HepG2 (cell line): ENCODE measurements around the gene CTF1. TPM values are rescaled to one million over a fixed set of nuclear protein-coding genes. Genes with fewer than 3 reads are reported as not detected.

Source experiments
- ATAC-seq: fragments of 200-7000 bp; cut with Tn5 transposase; 3 replicates; pipeline ENCODE4 v1.9.1; 2020; ENCODE audit warnings: mild to moderate bottlenecking, moderate library complexity
- BruUV-seq: library from RNA; stranded (reverse); fragments of 400-500 nt; replicated peaks from 2 replicates; lab custom pipeline; 2021; lab: Mats Ljungman, UMichigan
- CTCF ChIA-PET: fragments of 300-600 bp; formaldehyde crosslinking; extraction: SDS; loops from one replicate; lab custom pipeline; 2021; ENCODE audit warnings: low total read pairs, inconsistent platforms, low intra/inter-chr PET ratio; lab: Yijun Ruan, JAX
- POLR2A ChIA-PET: fragments of 350-600 bp; sonication (Branson Sonifier 250); formaldehyde crosslinking; loops from one replicate; lab custom pipeline; 2020; ENCODE audit warnings: antibody characterized with exemption, inconsistent platforms; lab: Yijun Ruan, JAX
- DNase-seq: peaks from one replicate; pipeline ENCODE4 v3.0.0-alpha.2; 2015; ENCODE audit warnings: low spot score
- FAIRE-seq: peaks from 3 replicates; lab custom pipeline; 2011; peaks lifted over from hg19 to GRCh38; lab: Jason Lieb, UNC
- H2AFZ ChIP-seq: one replicate; pipeline ENCODE4 v1.6.1; 2011; ENCODE audit warnings: low read length, inconsistent platforms
- H3K27ac ChIP-seq: fragments of 300-600 bp; 3 replicates; pipeline ENCODE4 v1.8.0; 2011; ENCODE audit warnings: mixed run types, mild to moderate bottlenecking, mixed read lengths, low read length, inconsistent platforms; ENCODE audit not compliant: insufficient read depth; ENCODE audit errors: extremely low read length
- H3K27me3 ChIP-seq, 2 experiments: fragments of 200-600 bp in 1 of 2; 2 replicates in 1 of 2; 3 replicates in 1 of 2; pipeline versions ENCODE4 v1.6.0 to v1.8.0; 2011; ENCODE audit warnings: low read length in 2 of 2, mild to moderate bottlenecking in 2 of 2, moderate library complexity in 2 of 2, inconsistent platforms in 1 of 2; ENCODE audit not compliant: insufficient read depth in 2 of 2, control insufficient read depth in 1 of 2
- H3K36me3 ChIP-seq, 2 experiments: fragments of 200-600 bp in 1 of 2; replicated peaks in 1 of 2; 2 replicates in 1 of 2; 3 replicates in 1 of 2; pipeline versions ENCODE4 v1.5.1 to v1.8.0; 2011; ENCODE audit warnings: low read length in 2 of 2, inconsistent platforms in 1 of 2; ENCODE audit not compliant: insufficient read depth in 2 of 2, control insufficient read depth in 1 of 2
- H3K4me1 ChIP-seq: 2 replicates; pipeline ENCODE4 v1.5.1; 2012; ENCODE audit warnings: low read length, inconsistent platforms; ENCODE audit not compliant: insufficient read depth
- H3K4me2 ChIP-seq: 2 replicates; pipeline ENCODE4 v1.6.0; 2011; ENCODE audit warnings: low read depth, low read length, inconsistent platforms
- H3K4me3 ChIP-seq, 3 experiments: fragments of 200-600 bp in 1 of 3; sonication (generic), shearing (Covaris generic) in 1 of 3; replicated peaks in 1 of 3; 2 replicates each; pipeline ENCODE4 v1.5.1; 2011 to 2016; ENCODE audit warnings: low read length in 3 of 3, inconsistent platforms in 2 of 3, low read depth in 2 of 3, mild to moderate bottlenecking in 2 of 3, control low read depth in 1 of 3, mixed read lengths in 1 of 3; ENCODE audit not compliant: insufficient read depth in 1 of 3
- H3K79me2 ChIP-seq: one replicate; pipeline ENCODE4 v1.6.1; 2011; ENCODE audit warnings: low read length, inconsistent platforms; ENCODE audit not compliant: insufficient read depth
- H3K9ac ChIP-seq: 2 replicates; pipeline ENCODE4 v1.6.0; 2011; ENCODE audit warnings: mild to moderate bottlenecking, low read depth, low read length, inconsistent platforms; ENCODE audit not compliant: insufficient read depth
- H3K9me3 ChIP-seq: 2 replicates; pipeline ENCODE4 v1.5.1; 2012; ENCODE audit warnings: mild to moderate bottlenecking, low read length
- H4K20me1 ChIP-seq: 2 replicates; pipeline ENCODE4 v1.6.0; 2011; ENCODE audit warnings: inconsistent platforms, mild to moderate bottlenecking, low read length, moderate library complexity; ENCODE audit not compliant: insufficient read depth
- MAFF ChIP-seq: IDR thresholded peaks from 2 replicates; pipeline ENCODE4 v1.6.1; 2011; ENCODE audit warnings: low read depth, low read length, improper control_type of control experiment
- MAFK ChIP-seq, 2 experiments: IDR thresholded peaks in 1 of 2; conservative IDR thresholded peaks in 1 of 2; 2 replicates each; pipeline ENCODE4 v1.6.1; 2011; ENCODE audit warnings: improper control_type of control experiment in 2 of 2, low read length in 2 of 2
- ZNF12 ChIP-seq: sonication (generic); formaldehyde crosslinking; IDR thresholded peaks from 2 replicates; pipeline ENCODE4 v1.5.0; 2020; ENCODE audit warnings: missing genetic modification reagents
- ZNF703 ChIP-seq: sonication (generic); formaldehyde crosslinking; IDR thresholded peaks from 2 replicates; pipeline ENCODE4 v1.5.1; 2020; ENCODE audit warnings: missing genetic modification reagents, mild to moderate bottlenecking, moderate library complexity, borderline replicate concordance
- WGBS: methylation state at CpG from one replicate; pipeline ENCODE4 v1.1.6; 2017; ENCODE audit warnings: low lambda C conversion rate; 5-methylcytosine and 5-hydroxymethylcytosine counted together
- in situ Hi-C: cut with HindIII; loops from 2 replicates; pipeline ENCODE4 v1.10.0; 2017; ENCODE audit warnings: low pct_unique_long_range_greater_than_20kb; ENCODE audit not compliant: extremely low pct_ligation_motif_present
- intact Hi-C: fragments of 100-400 bp; cut with micrococcal nuclease; formaldehyde crosslinking; loops from one replicate; pipeline ENCODE4 v1.10.0; 2022; ENCODE audit not compliant: unreplicated experiment
- polyA plus RNA-seq, 8 experiments: library from polyadenylated mRNA; depleted of rRNA in 3 of 8; stranded (reverse) in 7 of 8; unstranded in 1 of 8; fragments of >200 nt; fragmentation: Illumina TruSeq in 4 of 8; extraction: Trizol in 4 of 8; gene quantifications; 2 replicates each; pipeline versions ENCODE4 v1.2.1 to v1.2.3, GENCODE V29; 2011 to 2016; ENCODE audit warnings: low read depth in 4 of 8, missing spikeins in 1 of 8, mixed read lengths in 1 of 8; ENCODE audit not compliant: insufficient read depth in 1 of 8
- total RNA-seq, 5 experiments: library from RNA; depleted of rRNA; stranded (reverse); fragments of >200 nt; fragmentation: Illumina TruSeq; extraction: Trizol; gene quantifications; 2 replicates each; pipeline ENCODE4 v1.2.3, GENCODE V29; 2016; ENCODE audit warnings: low read depth in 1 of 5
- TF ChIP-seq, protein P1 (sequence below), 2 experiments: sonication (generic) in 1 of 2; formaldehyde crosslinking in 1 of 2; IDR thresholded peaks; 2 replicates each; pipeline versions ENCODE4 v1.5.1 to v1.6.1; 2011 to 2020; ENCODE audit warnings: borderline replicate concordance in 1 of 2, low read depth in 1 of 2, low read length in 1 of 2, mild to moderate bottlenecking in 1 of 2, missing genetic modification reagents in 1 of 2, moderate library complexity in 1 of 2
- TF ChIP-seq, protein P2 (sequence below): sonication (generic); formaldehyde crosslinking; IDR thresholded peaks from 2 replicates; pipeline ENCODE4 v1.8.1; 2023; ENCODE audit warnings: mild to moderate bottlenecking, missing genetic modification reagents
- TF ChIP-seq, protein P3 (sequence below): sonication (generic); formaldehyde crosslinking; conservative IDR thresholded peaks from 2 replicates; pipeline ENCODE4 v1.4.0; 2020; ENCODE audit warnings: missing genetic modification reagents

CTF1 gene
- total and polyA plus RNA-seq, 2 of the 13 experiments (the other 11 are each of a cell fraction or from before 2014, with no cell fraction given) = 0.13 to 1.8 TPM

DNA sequence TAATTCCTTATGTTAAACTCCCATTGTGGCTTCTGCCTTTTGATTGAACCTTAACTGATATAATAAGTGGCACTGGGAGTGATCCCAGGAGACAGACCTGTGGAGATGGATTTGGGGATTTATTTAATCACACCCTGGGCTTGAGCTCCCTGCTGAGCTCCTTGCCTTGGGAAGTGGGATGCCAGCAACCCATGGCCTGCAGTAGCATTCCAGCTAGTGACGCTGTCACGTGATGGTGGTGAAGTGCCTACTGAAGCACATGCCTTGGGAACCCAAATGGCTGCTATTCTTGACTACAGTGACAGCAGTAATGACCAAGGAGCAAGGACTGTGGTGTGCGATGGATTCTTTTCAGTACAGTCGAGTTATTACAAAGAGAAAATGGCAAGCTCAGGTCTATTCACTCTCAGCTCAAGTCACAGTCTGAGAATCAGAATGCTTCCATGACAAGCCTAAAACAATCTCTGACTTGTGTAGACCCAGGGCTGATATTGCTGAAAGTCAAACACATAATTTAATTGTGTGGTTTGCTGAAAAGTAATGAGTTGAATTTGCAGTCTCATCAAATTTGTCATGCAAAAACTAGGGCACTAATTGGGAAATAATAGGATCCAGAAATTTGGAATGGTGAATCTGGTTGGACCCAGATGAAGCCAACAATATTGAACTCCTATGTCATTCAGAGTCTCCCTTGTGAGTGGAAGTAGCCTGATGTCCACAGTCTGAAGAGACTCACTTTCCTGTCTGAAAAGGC lies 49.6 kb upstream of the CTF1 start:
- no peak for ATAC-seq

More for the DNA sequence above, 49.6 kb upstream of the CTF1 start:
- ChIA-PET CTCF (no interaction called here), POLR2A (interaction anchor here (0.6 to 3.0 kb wide), 4 partner anchors 18 to 107 kb away, joined by 3 to 67 read pairs (median 4); no protein-coding TSS in a partner anchor)
- peak; percentile 88 for TF ChIP-seq MAFF
- no peak for TF ChIP-seq ZNF12
- TF ChIP-seq MAFK (conservative IDR thresholded peaks at IDR 0.05 in 1 of 2, IDR thresholded peaks at IDR 0.05 in 1 of 2; ENCODE audit: low read length in 2 of 2) = peak; percentile 90 to 91
- TF ChIP-seq, protein P1, sequence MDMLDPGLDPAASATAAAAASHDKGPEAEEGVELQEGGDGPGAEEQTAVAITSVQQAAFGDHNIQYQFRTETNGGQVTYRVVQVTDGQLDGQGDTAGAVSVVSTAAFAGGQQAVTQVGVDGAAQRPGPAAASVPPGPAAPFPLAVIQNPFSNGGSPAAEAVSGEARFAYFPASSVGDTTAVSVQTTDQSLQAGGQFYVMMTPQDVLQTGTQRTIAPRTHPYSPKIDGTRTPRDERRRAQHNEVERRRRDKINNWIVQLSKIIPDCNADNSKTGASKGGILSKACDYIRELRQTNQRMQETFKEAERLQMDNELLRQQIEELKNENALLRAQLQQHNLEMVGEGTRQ (IDR thresholded peaks at IDR 0.05; ENCODE audit: low read depth, low read length) = 0 out of 2 replicates have a peak, but pooled peaks have one; percentile 5
- TF ChIP-seq, protein P1 (CRISPR knock-in tag; IDR thresholded peaks at IDR 0.05; ENCODE audit: borderline replicate concordance) = no peak
- TF ChIP-seq, protein P2, sequence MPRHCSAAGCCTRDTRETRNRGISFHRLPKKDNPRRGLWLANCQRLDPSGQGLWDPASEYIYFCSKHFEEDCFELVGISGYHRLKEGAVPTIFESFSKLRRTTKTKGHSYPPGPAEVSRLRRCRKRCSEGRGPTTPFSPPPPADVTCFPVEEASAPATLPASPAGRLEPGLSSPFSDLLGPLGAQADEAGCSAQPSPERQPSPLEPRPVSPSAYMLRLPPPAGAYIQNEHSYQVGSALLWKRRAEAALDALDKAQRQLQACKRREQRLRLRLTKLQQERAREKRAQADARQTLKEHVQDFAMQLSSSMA (CRISPR knock-in tag) = no peak
- TF ChIP-seq ZNF703 (CRISPR knock-in tag) = no peak
- TF ChIP-seq, protein P3, sequence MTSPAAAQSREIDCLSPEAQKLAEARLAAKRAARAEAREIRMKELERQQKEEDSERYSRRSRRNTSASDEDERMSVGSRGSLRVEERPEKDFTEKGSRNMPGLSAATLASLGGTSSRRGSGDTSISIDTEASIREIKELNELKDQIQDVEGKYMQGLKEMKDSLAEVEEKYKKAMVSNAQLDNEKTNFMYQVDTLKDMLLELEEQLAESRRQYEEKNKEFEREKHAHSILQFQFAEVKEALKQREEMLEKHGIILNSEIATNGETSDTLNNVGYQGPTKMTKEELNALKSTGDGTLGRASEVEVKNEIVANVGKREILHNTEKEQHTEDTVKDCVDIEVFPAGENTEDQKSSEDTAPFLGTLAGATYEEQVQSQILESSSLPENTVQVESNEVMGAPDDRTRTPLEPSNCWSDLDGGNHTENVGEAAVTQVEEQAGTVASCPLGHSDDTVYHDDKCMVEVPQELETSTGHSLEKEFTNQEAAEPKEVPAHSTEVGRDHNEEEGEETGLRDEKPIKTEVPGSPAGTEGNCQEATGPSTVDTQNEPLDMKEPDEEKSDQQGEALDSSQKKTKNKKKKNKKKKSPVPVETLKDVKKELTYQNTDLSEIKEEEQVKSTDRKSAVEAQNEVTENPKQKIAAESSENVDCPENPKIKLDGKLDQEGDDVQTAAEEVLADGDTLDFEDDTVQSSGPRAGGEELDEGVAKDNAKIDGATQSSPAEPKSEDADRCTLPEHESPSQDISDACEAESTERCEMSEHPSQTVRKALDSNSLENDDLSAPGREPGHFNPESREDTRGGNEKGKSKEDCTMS (CRISPR knock-in tag) = no peak
- no TSS peak for BruUV-seq
- Histone ChIP-seq H3K9ac (no peak overlapping the region), H3K9me3 (no peaks in the 10 kb centered on the region), H2AFZ (no peak overlapping the region), H3K27me3 (no peaks in the 10 kb centered on the region), H3K27ac (no peak overlapping the region), H3K4me3 (no peak overlapping the region), H3K36me3 (no peaks in the 10 kb centered on the region), H4K20me1 (no peaks in the 10 kb centered on the region), H3K4me1 (peaks cover 25% of the 10 kb centered on the region), H3K4me2 (no peak overlapping the region), H3K79me2 (no peaks in the 10 kb centered on the region)
- FAIRE-seq (no peak), DNase-seq (no peak)
- intact Hi-C loops (no loop called here), in situ Hi-C loops (loop anchor here (10.0 kb wide), 1 partner anchor 48 kb away; the partner anchor contains the start of genes BCL7C and CTF1)
- WGBS = 85% methylated on average over 4 of the region's 4 CpGs
